CD4-positive, alpha-beta T cell treated with Interleukin-12 subunit alpha and Interleukin-12 subunit beta, for 1 hour (primary cell): ENCODE results near the gene NDRG3.
A peak's percentile ranks its signal among the peaks of the same experiment; 100 is the strongest.
"Not testable (repeated sequence)": the region's sequence is repeated elsewhere in the genome, so short reads cannot be mapped to it uniquely, and the experiment has no call there.

ENCODE experiments used
- DNase-seq: peaks from one replicate; pipeline ENCODE4 v3.0.0-alpha.2; 2020

NDRG3 gene

GRCh38 chr20:36758276-36758675 is 12.4 kb upstream of the NDRG3 start:
- DNase-seq = no peak

- DNase-seq = no peak
Observed at GRCh38 chr20:36756496-36756895, 10.6 kb upstream of the NDRG3 start.

DNA sequence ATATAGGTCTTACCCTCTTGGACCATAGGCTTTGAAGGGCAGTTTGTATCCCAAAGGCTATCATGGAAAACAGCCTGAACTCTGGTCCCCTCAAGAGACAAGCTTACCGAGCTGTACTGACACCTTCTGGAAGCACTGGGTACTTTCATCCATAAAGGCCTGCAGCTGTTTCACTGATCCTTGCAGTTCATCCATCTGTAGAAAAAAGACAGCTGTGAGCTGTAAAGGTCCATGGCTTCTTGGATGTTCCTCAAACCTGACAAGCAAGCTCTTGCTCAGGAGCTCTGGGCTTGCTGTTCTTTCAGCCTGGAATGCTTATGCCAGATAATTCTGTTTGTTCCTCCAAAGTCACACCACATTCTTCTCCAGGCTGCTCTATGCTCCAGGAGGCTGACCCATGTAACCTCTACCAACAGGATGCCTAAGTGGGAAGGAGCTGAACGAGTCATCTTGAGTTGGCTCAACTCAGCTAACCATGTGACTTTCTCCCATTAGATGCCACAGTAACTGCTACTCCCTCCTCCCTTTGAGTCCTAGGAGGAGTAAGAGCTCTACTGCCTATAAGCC is 8.8 kb upstream of the NDRG3 start:
- DNase-seq = peak; percentile 68

DNA sequence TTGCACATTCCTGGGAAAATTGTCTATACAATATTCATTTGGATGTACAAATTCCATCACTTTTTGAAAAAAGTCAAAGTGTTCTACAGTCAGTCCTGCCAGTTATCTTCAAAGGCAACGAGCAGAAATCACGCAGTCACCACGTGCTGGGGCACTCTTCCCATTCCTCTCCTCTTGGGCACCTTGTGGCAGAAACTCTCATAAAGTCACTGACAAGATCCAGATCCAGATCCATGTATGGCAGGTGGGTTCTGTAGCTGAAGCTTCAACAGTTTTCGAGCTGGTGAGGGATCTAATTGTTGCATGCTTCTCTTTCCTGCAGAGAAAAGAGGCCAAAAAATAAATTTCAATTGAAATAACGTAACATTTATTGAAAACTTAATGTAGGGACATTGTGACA is 6.7 kb upstream of the NDRG3 start:
- DNase-seq = no peak

DNA sequence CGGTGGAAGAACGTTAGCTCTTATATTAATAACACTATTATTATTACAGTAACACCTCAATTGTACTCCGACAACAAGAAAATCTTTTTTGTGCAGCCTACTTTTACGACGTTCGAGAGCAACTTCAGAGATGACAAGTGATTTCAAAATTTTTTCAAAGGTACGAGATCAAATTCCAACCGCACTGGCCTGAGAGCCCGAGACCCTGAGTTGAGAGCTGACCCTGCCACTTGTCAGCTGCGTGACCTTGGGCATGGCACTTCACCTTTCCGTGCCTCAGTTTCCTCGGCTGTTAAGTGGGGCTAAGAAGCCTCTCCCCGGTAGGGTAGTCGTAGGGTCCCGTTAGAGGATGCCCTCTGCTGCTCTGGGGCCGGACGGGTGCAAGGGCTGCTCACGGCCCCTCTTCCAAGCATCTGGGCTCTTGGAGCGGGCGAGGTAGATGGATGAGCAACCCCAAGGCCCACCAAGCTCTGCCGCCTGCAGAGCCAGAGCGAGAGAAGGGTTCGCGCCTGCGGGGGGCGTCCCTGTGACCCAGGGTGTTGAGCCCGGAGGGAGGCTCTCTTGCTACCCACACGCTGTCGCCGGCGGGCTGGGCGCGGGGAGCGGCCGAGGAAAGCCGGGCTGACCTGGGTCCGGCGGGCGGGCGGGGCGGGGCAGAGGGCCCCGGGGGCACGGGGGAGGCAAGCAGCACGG is 510 bp downstream of the NDRG3 start:
- DNase-seq = no peak

- DNase-seq = no peak
Observed at GRCh38 chr20:36744764-36745191, 1.1 kb downstream of the NDRG3 start.

GRCh38 chr20:36744243-36744642 is 1.6 kb downstream of the NDRG3 start:
- DNase-seq = no peak

GRCh38 chr20:36742558-36742957 is 3.3 kb downstream of the NDRG3 start:
- no peak for DNase-seq

GRCh38 chr20:36741072-36741471 is 4.8 kb downstream of the NDRG3 start:
- no peak for DNase-seq

- DNase-seq = no peak
Observed at GRCh38 chr20:36737183-36737499, 8.7 kb downstream of the NDRG3 start.

- DNase-seq = no peak
Observed at GRCh38 chr20:36736451-36737182, 9.3 kb downstream of the NDRG3 start.

GRCh38 chr20:36732456-36732855 is 13.4 kb downstream of the NDRG3 start:
- no peak for DNase-seq

DNA sequence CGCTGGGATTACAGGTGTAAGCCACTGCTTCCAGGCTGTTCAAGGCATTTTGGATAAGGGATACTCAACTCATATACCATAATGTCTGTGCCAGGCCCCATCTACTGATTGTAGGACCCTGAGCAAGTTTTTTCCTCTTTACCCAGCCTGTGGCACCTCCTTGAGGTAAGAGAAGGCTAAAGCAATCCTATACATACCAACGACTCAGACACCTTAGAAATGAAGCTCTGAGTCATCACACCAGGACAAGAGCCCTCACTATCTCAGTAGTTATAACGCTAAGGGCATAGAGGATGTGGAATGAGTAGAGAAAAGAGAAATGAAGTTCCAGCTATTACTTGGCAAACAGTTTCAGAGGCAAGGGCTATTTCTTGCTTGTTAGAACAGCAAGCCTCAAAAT is 16.9 kb downstream of the NDRG3 start:
- DNase-seq = no peak

GRCh38 chr20:36726168-36726567 is 19.7 kb downstream of the NDRG3 start:
- DNase-seq = no peak

GRCh38 chr20:36720510-36720909 is 25.4 kb downstream of the NDRG3 start:
- no peak for DNase-seq

- DNase-seq = peak; percentile 35
Observed at GRCh38 chr20:36717657-36718056, 28.2 kb downstream of the NDRG3 start.

DNA sequence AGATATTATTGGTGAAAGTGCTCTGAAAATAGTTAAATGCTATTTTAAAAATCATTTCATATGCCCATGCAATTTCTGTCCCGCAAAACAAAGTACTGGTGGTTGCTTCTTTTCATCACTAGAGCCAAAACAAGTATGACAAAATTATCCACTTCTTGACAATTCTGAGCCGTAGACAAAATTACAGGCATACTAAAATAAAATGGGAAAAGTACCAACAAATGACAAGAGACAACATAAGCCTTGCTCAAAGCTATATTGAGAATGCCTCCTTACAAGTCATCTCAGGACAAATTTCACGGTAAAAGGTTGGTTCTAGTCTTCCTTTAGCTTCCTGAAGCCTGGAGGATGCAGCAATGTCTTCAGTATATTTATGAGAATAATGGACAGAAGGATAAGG is 28.9 kb downstream of the NDRG3 start:
- no peak for DNase-seq

GRCh38 chr20:36712775-36713174 is 33.1 kb downstream of the NDRG3 start:
- DNase-seq = no peak

GRCh38 chr20:36709126-36709525 is 36.8 kb downstream of the NDRG3 start:
- no peak for DNase-seq

- DNase-seq = no peak
Observed at GRCh38 chr20:36703530-36703929, 42.4 kb downstream of the NDRG3 start.

DNA sequence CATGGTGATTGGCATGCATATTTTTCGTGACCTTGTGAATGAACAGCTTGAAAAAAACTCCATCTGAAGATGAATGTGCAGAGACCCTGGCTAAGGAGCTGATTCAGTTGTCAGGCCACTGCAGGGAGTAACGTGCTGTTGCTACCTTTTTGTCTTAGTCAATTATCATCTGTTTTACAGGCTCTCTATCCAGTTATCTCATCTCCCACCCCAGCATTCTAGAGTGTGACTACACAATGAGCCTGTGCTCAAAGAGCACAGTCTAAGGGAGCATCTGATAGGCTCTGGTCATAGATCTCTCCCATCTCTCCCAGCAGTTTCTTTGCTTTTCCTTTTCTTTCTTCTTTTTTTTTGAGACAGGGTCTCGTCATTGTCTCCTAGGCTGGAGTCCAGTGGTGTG is 45.5 kb downstream of the NDRG3 start:
- no peak for DNase-seq

GRCh38 chr20:36695467-36695866 is 50.4 kb downstream of the NDRG3 start:
- DNase-seq = not testable (repeated sequence)

- no peak for DNase-seq
Observed at GRCh38 chr20:36688630-36689029, 57.3 kb downstream of the NDRG3 start.

- DNase-seq = no peak
Observed at GRCh38 chr20:36687850-36688249, 58.0 kb downstream of the NDRG3 start.

DNA sequence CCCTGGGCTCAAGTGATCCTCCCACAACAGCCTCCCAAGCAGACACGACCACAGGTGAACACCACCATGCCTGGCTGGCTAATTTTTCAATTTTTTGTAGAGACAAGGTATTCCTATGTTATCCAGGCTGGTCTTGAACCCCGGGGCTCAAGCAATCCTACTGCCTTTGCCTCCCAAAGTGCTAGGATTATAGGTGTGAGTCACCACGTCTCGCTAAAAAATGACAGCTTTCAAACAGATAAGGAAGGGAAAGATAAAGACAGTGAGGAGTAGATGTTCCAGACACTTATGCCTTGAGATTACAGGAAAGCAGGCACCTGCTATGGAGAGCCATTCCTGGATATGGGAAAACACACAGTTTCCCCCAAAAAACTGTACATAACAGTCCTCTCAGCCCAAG is 58.9 kb downstream of the NDRG3 start:
- DNase-seq = no peak
